GM23338 (cell line): ENCODE measurements around the gene MLNR. TPM values are rescaled to one million over a fixed set of nuclear protein-coding genes. Genes with fewer than 3 reads are reported as not detected.

Experiments used
- ATAC-seq: fragments of 200-7000 bp; cut with Tn5 transposase; 3 replicates; pipeline ENCODE4 v1.9.1; 2020
- DNase-seq: peaks from one replicate; pipeline ENCODE4 v3.0.0-alpha.2; 2015; ENCODE audit warnings: low spot score
- H2AFZ ChIP-seq: fragments of 200-600 bp; sonication (generic); 2 replicates; pipeline ENCODE4 v1.8.0; 2016; ENCODE audit warnings: antibody characterized with exemption, mild to moderate bottlenecking, moderate library complexity
- H3F3A ChIP-seq: fragments of 200-600 bp; sonication (generic); replicated peaks from 2 replicates; pipeline ENCODE4 v1.8.0; 2017; ENCODE audit warnings: antibody characterized with exemption, mixed run types, low read depth
- H3K27ac ChIP-seq: fragments of 200-600 bp; sonication (generic); 2 replicates; pipeline ENCODE4 v1.6.1; 2016; ENCODE audit warnings: low read depth
- H3K27me3 ChIP-seq: fragments of 200-600 bp; sonication (generic); 2 replicates; pipeline ENCODE4 v1.8.0; 2016; ENCODE audit warnings: mild to moderate bottlenecking, mixed run types, moderate library complexity; ENCODE audit not compliant: insufficient read depth
- H3K36me3 ChIP-seq: fragments of 200-600 bp; sonication (generic); 2 replicates; pipeline ENCODE4 v1.8.0; 2016; ENCODE audit warnings: mild to moderate bottlenecking; ENCODE audit not compliant: insufficient read depth
- H3K4me1 ChIP-seq: fragments of 200-600 bp; sonication (generic); 2 replicates; pipeline ENCODE4 v1.8.0; 2016; ENCODE audit warnings: mild to moderate bottlenecking, moderate library complexity; ENCODE audit not compliant: insufficient read depth
- H3K4me2 ChIP-seq: fragments of 200-600 bp; sonication (generic); 2 replicates; pipeline ENCODE4 v1.7.1; 2017; ENCODE audit warnings: mixed run types
- H3K4me3 ChIP-seq: fragments of 200-600 bp; sonication (generic); 2 replicates; pipeline ENCODE4 v1.6.1; 2016; ENCODE audit warnings: mixed run types
- H3K79me2 ChIP-seq: fragments of 200-600 bp; sonication (generic); replicated peaks from 2 replicates; pipeline ENCODE4 v1.8.0; 2017; ENCODE audit warnings: mild to moderate bottlenecking; ENCODE audit not compliant: insufficient read depth
- H3K9me2 ChIP-seq: fragments of 200-600 bp; sonication (generic); 2 replicates; pipeline ENCODE4 v1.8.0; 2017; ENCODE audit not compliant: insufficient read depth
- H4K20me1 ChIP-seq: fragments of 200-600 bp; sonication (generic); replicated peaks from 2 replicates; pipeline ENCODE4 v1.8.0; 2017; ENCODE audit warnings: mild to moderate bottlenecking; ENCODE audit not compliant: insufficient read depth
- H3K27ac Mint-ChIP-seq: 2 replicates; pipeline ENCODE4 v1.8.0; 2020; ENCODE audit warnings: inconsistent platforms, mild to moderate bottlenecking, moderate library complexity, mixed read lengths
- H3K27me3 Mint-ChIP-seq: 3 replicates; pipeline ENCODE4 v1.8.0; 2022; ENCODE audit warnings: low read depth, mild to moderate bottlenecking, moderate library complexity, mixed read lengths, inconsistent platforms; ENCODE audit not compliant: insufficient read depth, poor library complexity
- H3K36me3 Mint-ChIP-seq: 3 replicates; pipeline ENCODE4 v1.8.0; 2021; ENCODE audit warnings: low read depth, mild to moderate bottlenecking, inconsistent platforms, moderate library complexity, mixed read lengths
- H3K4me1 Mint-ChIP-seq: 3 replicates; pipeline ENCODE4 v1.8.0; 2020; ENCODE audit warnings: mild to moderate bottlenecking, inconsistent platforms, mixed read lengths
- H3K4me3 Mint-ChIP-seq: 3 replicates; pipeline ENCODE4 v1.8.0; 2021; ENCODE audit warnings: moderate library complexity, mild to moderate bottlenecking, inconsistent platforms, mixed read lengths
- H3K9me3 Mint-ChIP-seq: 3 replicates; pipeline ENCODE4 v1.8.0; 2020; ENCODE audit warnings: moderate library complexity, mild to moderate bottlenecking, inconsistent platforms, mixed read lengths
- CREB1 ChIP-seq: fragments of 250-450 bp; sonication (Bioruptor Pico); IDR thresholded peaks from 2 replicates; pipeline ENCODE4 v1.5.0; 2020; ENCODE audit warnings: low read depth, mild to moderate bottlenecking, moderate library complexity
- EZH2 ChIP-seq: fragments of 200-600 bp; sonication (generic); IDR thresholded peaks from one replicate; pipeline ENCODE4 v1.8.0; 2017; ENCODE audit warnings: antibody characterized with exemption, mild to moderate bottlenecking, low read depth; ENCODE audit not compliant: unreplicated experiment
- EZH2phosphoT487 ChIP-seq: fragments of 200-600 bp; sonication (generic); IDR thresholded peaks from one replicate; pipeline ENCODE4 v1.8.1; 2018; ENCODE audit warnings: antibody characterized with exemption; ENCODE audit not compliant: unreplicated experiment
- JUNB ChIP-seq: IDR thresholded peaks from one replicate; pipeline ENCODE4 v1.6.1; 2016; ENCODE audit warnings: antibody characterized with exemption; ENCODE audit not compliant: unreplicated experiment
- NANOG ChIP-seq: IDR thresholded peaks from 2 replicates; pipeline ENCODE4 v1.6.1; 2016; ENCODE audit warnings: antibody characterized with exemption, borderline replicate concordance
- POLR2AphosphoS5 ChIP-seq: IDR thresholded peaks from 2 replicates; pipeline ENCODE4 v1.6.1; 2016; ENCODE audit warnings: antibody characterized with exemption, low read depth
- STAT1 ChIP-seq: IDR thresholded peaks from one replicate; pipeline ENCODE4 v1.6.1; 2016; ENCODE audit warnings: antibody characterized with exemption; ENCODE audit not compliant: unreplicated experiment
- ZNF114 ChIP-seq: fragments of 250-450 bp; sonication (Bioruptor Pico); IDR thresholded peaks from 2 replicates; pipeline ENCODE4 v1.5.0; 2020; ENCODE audit warnings: mild to moderate bottlenecking, moderate library complexity
- ZNF331 ChIP-seq: fragments of 250-450 bp; sonication (Bioruptor Pico); IDR thresholded peaks from 2 replicates; pipeline ENCODE4 v1.5.0; 2020; ENCODE audit warnings: low read depth, mild to moderate bottlenecking, moderate library complexity
- polyA plus RNA-seq: library from polyadenylated mRNA; unstranded; fragments of >200 nt; fragmentation: Nextera tagmentation; extraction: Ambion mirVana; gene quantifications from 2 replicates; pipeline ENCODE4 v1.2.1, GENCODE V29; 2016
- total RNA-seq: library from RNA; depleted of rRNA; stranded (reverse); fragments of >200 nt; shearing (Covaris generic); gene quantifications from 2 replicates; pipeline ENCODE4 v1.2.3, GENCODE V29; 2014
- TF ChIP-seq, protein P1 (sequence below): IDR thresholded peaks from 2 replicates; pipeline ENCODE4 v1.6.1; 2016; ENCODE audit warnings: antibody characterized with exemption
- TF ChIP-seq, protein P2 (sequence below), 2 experiments: fragments of 200-600 bp in 1 of 2; sonication (generic) in 1 of 2; conservative IDR thresholded peaks; 2 replicates each; pipeline versions ENCODE4 v1.5.1 to v1.6.1; 2016 to 2017; ENCODE audit warnings: antibody characterized with exemption in 2 of 2, low read depth in 2 of 2, mild to moderate bottlenecking in 2 of 2, moderate library complexity in 1 of 2
- TF ChIP-seq, protein P3 (sequence below): fragments of 250-450 bp; sonication (Bioruptor Pico); IDR thresholded peaks from 2 replicates; pipeline ENCODE4 v1.5.0; 2020; ENCODE audit warnings: mild to moderate bottlenecking, moderate library complexity

The MLNR gene
- total and polyA plus RNA-seq, 2 experiments from 2014 or later: 0.17 TPM; not detected in 1

DNA sequence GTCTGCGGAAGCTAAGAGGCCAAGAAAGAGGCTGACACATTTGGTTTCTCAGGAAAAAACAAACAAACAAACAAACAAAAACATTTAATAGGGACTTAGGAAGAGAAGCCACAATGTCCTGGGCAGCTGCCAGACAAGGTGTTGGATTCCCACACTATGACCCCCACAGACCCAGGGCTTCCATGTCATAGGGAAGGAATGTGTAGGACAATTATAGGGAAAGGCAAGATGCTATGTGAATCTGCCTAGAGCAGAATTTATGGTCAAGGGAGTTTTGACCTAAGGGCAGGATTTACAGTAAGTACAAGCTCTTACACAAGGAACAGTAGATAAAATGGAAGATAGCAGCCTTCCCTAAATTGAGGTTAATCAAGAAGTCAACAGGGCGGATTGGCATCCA lies 18.5 kb downstream of the MLNR start:
- no peaks in the 10 kb centered on the region for H3K4me1 ChIP-seq
- no peak overlapping the region for H3K4me3 ChIP-seq
- no peak overlapping the region for H3K4me2 ChIP-seq
- Mint-ChIP-seq H3K4me1 (no peaks in the 10 kb centered on the region), H3K4me3 (no peak overlapping the region), H3K9me3 (no peaks in the 10 kb centered on the region; the same call in 2 of the 3 replicates), H3K36me3 (no peaks in the 10 kb centered on the region), H3K27ac (no peak overlapping the region), H3K27me3 (peaks cover 4% of the 10 kb centered on the region)
- no peaks in the 10 kb centered on the region for H3K36me3 ChIP-seq
- no peak overlapping the region for H3K27ac ChIP-seq
- H3F3A ChIP-seq: no peaks in the 10 kb centered on the region
- no peaks in the 10 kb centered on the region for H3K9me2 ChIP-seq
- no peaks in the 10 kb centered on the region for H4K20me1 ChIP-seq
- DNase-seq (no peak), ATAC-seq (no peak)
- TF ChIP-seq STAT1 (no peak), ZNF114 (no peak), JUNB (no peak), EZH2 (no peak), CREB1 (CRISPR knock-in tag) (no peak), ZNF331 (CRISPR knock-in tag) (no peak), EZH2phosphoT487 (no peak), NANOG (no peak), POLR2AphosphoS5 (no peak)
- TF ChIP-seq, protein P1, sequence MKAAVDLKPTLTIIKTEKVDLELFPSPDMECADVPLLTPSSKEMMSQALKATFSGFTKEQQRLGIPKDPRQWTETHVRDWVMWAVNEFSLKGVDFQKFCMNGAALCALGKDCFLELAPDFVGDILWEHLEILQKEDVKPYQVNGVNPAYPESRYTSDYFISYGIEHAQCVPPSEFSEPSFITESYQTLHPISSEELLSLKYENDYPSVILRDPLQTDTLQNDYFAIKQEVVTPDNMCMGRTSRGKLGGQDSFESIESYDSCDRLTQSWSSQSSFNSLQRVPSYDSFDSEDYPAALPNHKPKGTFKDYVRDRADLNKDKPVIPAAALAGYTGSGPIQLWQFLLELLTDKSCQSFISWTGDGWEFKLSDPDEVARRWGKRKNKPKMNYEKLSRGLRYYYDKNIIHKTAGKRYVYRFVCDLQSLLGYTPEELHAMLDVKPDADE: no peak
- no peaks in the 10 kb centered on the region for H3K27me3 ChIP-seq
- no peaks in the 10 kb centered on the region for H3K79me2 ChIP-seq
- no peak overlapping the region for H2AFZ ChIP-seq

DNA sequence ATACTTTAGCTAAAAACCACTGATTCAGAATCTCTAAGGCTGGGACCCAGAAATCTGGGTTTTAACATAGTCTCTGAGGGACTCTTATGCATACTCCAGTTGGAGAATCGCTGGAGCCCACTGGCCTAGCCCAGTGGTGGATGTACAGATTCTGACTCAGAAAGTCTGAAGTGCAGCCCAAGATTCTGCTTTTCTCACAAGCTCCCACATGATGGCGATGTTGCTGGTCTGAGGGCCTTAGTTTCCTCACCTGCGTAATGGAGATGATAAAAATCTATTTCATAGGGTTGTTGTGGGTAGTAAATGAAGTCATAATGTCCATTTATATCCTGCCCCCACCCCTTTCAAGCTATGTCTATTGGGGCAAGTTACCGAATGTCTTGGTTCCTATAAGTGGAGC lies 19.9 kb downstream of the MLNR start:
- no peaks in the 10 kb centered on the region for H3K36me3 Mint-ChIP-seq
- H3K4me1 ChIP-seq: no peaks in the 10 kb centered on the region

More for the DNA sequence above, 19.9 kb downstream of the MLNR start:
- H3K27ac Mint-ChIP-seq: no peak overlapping the region
- TF ChIP-seq, protein P2, sequence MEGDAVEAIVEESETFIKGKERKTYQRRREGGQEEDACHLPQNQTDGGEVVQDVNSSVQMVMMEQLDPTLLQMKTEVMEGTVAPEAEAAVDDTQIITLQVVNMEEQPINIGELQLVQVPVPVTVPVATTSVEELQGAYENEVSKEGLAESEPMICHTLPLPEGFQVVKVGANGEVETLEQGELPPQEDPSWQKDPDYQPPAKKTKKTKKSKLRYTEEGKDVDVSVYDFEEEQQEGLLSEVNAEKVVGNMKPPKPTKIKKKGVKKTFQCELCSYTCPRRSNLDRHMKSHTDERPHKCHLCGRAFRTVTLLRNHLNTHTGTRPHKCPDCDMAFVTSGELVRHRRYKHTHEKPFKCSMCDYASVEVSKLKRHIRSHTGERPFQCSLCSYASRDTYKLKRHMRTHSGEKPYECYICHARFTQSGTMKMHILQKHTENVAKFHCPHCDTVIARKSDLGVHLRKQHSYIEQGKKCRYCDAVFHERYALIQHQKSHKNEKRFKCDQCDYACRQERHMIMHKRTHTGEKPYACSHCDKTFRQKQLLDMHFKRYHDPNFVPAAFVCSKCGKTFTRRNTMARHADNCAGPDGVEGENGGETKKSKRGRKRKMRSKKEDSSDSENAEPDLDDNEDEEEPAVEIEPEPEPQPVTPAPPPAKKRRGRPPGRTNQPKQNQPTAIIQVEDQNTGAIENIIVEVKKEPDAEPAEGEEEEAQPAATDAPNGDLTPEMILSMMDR (conservative IDR thresholded peaks at IDR 0.05; ENCODE audit: low read depth in 2 of 2): peak; percentile 71 to 80
- no peak for TF ChIP-seq NANOG
- TF ChIP-seq, protein P3, sequence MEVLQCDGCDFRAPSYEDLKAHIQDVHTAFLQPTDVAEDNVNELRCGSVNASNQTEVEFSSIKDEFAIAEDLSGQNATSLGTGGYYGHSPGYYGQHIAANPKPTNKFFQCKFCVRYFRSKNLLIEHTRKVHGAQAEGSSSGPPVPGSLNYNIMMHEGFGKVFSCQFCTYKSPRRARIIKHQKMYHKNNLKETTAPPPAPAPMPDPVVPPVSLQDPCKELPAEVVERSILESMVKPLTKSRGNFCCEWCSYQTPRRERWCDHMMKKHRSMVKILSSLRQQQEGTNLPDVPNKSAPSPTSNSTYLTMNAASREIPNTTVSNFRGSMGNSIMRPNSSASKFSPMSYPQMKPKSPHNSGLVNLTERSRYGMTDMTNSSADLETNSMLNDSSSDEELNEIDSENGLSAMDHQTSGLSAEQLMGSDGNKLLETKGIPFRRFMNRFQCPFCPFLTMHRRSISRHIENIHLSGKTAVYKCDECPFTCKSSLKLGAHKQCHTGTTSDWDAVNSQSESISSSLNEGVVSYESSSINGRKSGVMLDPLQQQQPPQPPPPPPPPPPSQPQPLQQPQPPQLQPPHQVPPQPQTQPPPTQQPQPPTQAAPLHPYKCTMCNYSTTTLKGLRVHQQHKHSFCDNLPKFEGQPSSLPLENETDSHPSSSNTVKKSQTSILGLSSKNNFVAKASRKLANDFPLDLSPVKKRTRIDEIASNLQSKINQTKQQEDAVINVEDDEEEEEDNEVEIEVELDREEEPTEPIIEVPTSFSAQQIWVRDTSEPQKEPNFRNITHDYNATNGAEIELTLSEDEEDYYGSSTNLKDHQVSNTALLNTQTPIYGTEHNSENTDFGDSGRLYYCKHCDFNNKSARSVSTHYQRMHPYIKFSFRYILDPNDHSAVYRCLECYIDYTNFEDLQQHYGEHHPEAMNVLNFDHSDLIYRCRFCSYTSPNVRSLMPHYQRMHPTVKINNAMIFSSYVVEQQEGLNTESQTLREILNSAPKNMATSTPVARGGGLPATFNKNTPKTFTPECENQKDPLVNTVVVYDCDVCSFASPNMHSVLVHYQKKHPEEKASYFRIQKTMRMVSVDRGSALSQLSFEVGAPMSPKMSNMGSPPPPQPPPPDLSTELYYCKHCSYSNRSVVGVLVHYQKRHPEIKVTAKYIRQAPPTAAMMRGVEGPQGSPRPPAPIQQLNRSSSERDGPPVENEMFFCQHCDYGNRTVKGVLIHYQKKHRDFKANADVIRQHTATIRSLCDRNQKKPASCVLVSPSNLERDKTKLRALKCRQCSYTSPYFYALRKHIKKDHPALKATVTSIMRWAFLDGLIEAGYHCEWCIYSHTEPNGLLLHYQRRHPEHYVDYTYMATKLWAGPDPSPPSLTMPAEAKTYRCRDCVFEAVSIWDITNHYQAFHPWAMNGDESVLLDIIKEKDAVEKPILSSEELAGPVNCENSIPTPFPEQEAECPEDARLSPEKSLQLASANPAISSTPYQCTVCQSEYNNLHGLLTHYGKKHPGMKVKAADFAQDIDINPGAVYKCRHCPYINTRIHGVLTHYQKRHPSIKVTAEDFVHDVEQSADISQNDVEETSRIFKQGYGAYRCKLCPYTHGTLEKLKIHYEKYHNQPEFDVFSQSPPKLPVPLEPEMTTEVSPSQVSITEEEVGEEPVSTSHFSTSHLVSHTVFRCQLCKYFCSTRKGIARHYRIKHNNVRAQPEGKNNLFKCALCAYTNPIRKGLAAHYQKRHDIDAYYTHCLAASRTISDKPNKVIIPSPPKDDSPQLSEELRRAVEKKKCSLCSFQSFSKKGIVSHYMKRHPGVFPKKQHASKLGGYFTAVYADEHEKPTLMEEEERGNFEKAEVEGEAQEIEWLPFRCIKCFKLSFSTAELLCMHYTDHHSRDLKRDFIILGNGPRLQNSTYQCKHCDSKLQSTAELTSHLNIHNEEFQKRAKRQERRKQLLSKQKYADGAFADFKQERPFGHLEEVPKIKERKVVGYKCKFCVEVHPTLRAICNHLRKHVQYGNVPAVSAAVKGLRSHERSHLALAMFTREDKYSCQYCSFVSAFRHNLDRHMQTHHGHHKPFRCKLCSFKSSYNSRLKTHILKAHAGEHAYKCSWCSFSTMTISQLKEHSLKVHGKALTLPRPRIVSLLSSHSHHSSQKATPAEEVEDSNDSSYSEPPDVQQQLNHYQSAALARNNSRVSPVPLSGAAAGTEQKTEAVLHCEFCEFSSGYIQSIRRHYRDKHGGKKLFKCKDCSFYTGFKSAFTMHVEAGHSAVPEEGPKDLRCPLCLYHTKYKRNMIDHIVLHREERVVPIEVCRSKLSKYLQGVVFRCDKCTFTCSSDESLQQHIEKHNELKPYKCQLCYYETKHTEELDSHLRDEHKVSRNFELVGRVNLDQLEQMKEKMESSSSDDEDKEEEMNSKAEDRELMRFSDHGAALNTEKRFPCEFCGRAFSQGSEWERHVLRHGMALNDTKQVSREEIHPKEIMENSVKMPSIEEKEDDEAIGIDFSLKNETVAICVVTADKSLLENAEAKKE (CRISPR knock-in tag): no peak
- TF ChIP-seq, protein P1: no peak
- H3K27me3 ChIP-seq: no peaks in the 10 kb centered on the region
- H3K36me3 ChIP-seq: no peaks in the 10 kb centered on the region
- ATAC-seq (peak; percentile 77), DNase-seq (peak; percentile 67)
- no peaks in the 10 kb centered on the region for H3F3A ChIP-seq
- H3K9me2 ChIP-seq: no peaks in the 10 kb centered on the region
- peaks cover 2% of the 10 kb centered on the region for H3K27me3 Mint-ChIP-seq
- no peak overlapping the region for H3K4me2 ChIP-seq
- H3K4me1 Mint-ChIP-seq: no peaks in the 10 kb centered on the region
- no peak overlapping the region for H2AFZ ChIP-seq
- H3K9me3 Mint-ChIP-seq: no peaks in the 10 kb centered on the region; the same call in 2 of the 3 replicates
- H3K4me3 Mint-ChIP-seq: no peak overlapping the region
- no peaks in the 10 kb centered on the region for H4K20me1 ChIP-seq
- no peak overlapping the region for H3K4me3 ChIP-seq
- H3K27ac ChIP-seq: no peak overlapping the region
- H3K79me2 ChIP-seq: no peaks in the 10 kb centered on the region
